Type B pancreatic cell (in vitro differentiated cells): ENCODE results near the gene ZNF804A. TPM values are rescaled to one million over a fixed set of nuclear protein-coding genes. Genes with fewer than 3 reads are reported as not detected.

ENCODE experiments used
- DNase-seq: peaks from one replicate; pipeline ENCODE4 v3.0.0; 2021; ENCODE audit warnings: mixed read lengths; ENCODE audit not compliant: unreplicated experiment; ENCODE audit errors: extremely low spot score
- H3K27ac Mint-ChIP-seq: 2 replicates; pipeline ENCODE4 v1.8.0; 2021; ENCODE audit warnings: mild to moderate bottlenecking, mixed read lengths
- H3K27me3 Mint-ChIP-seq: 2 replicates; pipeline ENCODE4 v1.8.0; 2021; ENCODE audit warnings: mixed read lengths
- H3K36me3 Mint-ChIP-seq: 2 replicates; pipeline ENCODE4 v1.8.0; 2021; ENCODE audit warnings: mixed read lengths
- H3K4me1 Mint-ChIP-seq: one replicate; pipeline ENCODE4 v1.8.0; 2021; ENCODE audit warnings: mixed read lengths; ENCODE audit not compliant: unreplicated experiment
- H3K4me3 Mint-ChIP-seq: 2 replicates; pipeline ENCODE4 v1.8.0; 2021; ENCODE audit warnings: mild to moderate bottlenecking, mixed read lengths
- H3K9me3 Mint-ChIP-seq: 2 replicates; pipeline ENCODE4 v1.8.0; 2021; ENCODE audit warnings: mixed read lengths
- total RNA-seq: library from RNA; stranded (reverse); gene quantifications from 2 replicates; pipeline ENCODE4 v1.2.1, GENCODE V29; 2021; ENCODE audit warnings: low replicate concordance
- TF ChIP-seq, protein P1 (sequence below): fragments of 200-600 bp; sonication (generic); conservative IDR thresholded peaks from 2 replicates; pipeline ENCODE4 v1.5.0; 2021; ENCODE audit warnings: antibody characterized with exemption, mild to moderate bottlenecking

ZNF804A gene
- total RNA-seq, 1 donor from 2014 or later = 2.0 TPM

DNA sequence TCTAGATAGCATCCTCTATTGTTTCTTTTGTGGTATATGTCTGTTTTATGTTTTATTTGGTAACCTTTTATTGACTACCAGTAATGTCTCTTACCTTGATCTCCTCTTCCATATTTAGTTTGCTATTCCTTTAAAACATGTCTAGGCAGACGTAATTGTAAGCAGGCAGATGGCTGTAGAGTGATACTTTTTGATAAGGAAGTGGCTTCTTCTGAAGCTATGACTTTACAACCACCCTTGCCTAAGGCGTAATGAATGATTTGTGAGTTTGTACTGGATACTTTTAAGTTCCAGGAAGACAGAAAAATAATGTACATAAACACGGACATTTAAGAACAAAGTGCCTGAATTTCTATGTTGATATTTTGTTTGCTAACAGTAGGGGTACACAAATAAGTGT is 85.6 kb downstream of the ZNF804A start:
- Mint-ChIP-seq H3K27me3 (no peaks in the 10 kb centered on the region), H3K4me3 (no peak overlapping the region), H3K4me1 (no peaks in the 10 kb centered on the region), H3K9me3 (no peaks in the 10 kb centered on the region), H3K27ac (no peak overlapping the region), H3K36me3 (no peaks in the 10 kb centered on the region)
- TF ChIP-seq, protein P1, sequence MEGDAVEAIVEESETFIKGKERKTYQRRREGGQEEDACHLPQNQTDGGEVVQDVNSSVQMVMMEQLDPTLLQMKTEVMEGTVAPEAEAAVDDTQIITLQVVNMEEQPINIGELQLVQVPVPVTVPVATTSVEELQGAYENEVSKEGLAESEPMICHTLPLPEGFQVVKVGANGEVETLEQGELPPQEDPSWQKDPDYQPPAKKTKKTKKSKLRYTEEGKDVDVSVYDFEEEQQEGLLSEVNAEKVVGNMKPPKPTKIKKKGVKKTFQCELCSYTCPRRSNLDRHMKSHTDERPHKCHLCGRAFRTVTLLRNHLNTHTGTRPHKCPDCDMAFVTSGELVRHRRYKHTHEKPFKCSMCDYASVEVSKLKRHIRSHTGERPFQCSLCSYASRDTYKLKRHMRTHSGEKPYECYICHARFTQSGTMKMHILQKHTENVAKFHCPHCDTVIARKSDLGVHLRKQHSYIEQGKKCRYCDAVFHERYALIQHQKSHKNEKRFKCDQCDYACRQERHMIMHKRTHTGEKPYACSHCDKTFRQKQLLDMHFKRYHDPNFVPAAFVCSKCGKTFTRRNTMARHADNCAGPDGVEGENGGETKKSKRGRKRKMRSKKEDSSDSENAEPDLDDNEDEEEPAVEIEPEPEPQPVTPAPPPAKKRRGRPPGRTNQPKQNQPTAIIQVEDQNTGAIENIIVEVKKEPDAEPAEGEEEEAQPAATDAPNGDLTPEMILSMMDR = no peak
- DNase-seq = no peak

DNA sequence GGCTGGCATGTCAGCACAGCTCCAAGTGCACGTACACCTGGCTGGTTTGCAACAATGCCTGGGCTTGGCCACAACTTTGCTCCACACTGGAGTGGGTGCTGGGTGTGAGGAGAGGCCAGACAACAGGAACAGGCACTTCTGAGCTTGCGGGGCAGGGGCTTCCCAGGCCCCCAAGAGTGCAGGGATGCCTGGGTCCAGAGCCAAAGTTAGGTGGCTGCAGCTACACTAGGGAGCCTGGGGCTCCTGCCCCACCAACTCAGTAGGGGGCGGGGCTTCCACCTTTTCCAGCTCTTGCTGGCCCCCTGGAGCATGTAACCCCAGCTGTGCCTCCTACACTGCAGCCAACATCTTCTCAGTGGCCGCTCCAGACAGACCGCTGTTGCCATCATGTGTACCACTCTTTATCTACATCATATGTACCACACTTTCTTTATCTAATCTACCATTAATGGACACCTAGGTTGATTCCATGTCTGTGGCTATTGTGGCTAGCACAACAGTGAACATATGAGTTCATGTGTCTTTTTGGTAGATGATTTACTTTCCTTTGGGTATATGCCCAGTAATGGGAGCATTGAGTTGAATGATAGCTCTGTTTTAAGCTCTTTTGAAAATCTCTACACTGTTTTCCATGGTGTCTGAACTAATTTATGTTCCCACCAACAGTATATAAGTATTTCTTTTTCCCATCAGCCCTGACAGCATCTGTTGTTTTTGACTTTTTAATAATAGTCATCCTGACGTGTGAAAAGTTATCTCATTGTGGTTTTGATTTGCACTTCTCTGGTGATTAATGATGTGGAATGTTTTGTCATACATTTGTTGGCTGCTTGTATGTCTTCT is 87.9 kb downstream of the ZNF804A start:
- TF ChIP-seq, protein P1 = no peak
- Mint-ChIP-seq H3K27me3 (no peaks in the 10 kb centered on the region), H3K36me3 (no peaks in the 10 kb centered on the region), H3K9me3 (no peaks in the 10 kb centered on the region), H3K27ac (no peak overlapping the region), H3K4me1 (no peaks in the 10 kb centered on the region), H3K4me3 (no peak overlapping the region)
- DNase-seq = no peak

DNA sequence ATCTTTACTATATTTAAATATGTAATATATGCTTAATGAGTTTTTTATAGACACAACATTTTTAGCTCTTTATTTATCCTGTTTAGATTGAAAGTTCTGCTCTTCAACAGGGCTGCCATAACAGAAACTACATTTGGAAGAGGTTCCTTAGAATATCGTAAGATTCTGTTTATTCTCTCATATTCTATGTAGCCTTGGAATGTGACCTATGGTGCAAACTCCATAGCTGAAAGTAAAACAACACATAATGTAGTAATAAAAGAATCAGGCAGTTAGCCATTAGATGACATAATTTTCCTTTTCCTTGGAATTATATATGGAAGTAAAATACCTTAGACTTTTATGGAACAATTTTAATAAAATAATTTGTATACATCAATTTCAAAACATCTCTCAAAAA is 91.3 kb downstream of the ZNF804A start:
- TF ChIP-seq, protein P1 = no peak

DNA sequence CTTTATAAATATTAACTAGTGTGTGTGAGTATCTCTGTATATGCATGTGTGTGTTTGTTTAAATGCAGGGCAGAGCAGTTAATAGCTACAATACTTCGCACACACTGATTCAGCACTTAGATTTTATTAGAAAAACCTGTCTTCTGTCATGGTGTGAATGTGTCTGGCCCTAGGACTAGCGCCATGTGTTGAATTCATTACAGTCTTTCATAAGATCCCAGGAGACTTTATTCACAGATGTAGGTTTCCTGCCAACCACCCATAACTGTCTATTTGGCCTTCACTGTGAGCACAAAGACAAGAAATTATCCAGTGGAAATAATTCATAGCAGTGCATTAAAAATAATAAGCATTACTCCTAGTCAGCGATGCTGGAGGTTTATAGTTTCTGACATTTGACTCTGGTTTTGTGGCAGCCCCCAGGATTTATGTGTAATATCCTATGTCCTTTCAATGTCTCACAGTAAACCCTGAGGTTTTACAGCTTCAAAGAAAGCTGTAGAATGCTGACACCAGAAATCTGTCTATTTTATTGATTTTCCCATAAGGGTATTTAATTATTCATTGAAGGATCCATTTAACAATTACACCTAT is 93.9 kb downstream of the ZNF804A start:
- no peak for DNase-seq
- Mint-ChIP-seq H3K27ac (no peak overlapping the region), H3K9me3 (no peaks in the 10 kb centered on the region), H3K4me3 (no peak overlapping the region), H3K27me3 (no peaks in the 10 kb centered on the region), H3K4me1 (no peaks in the 10 kb centered on the region), H3K36me3 (no peaks in the 10 kb centered on the region)
- TF ChIP-seq, protein P1 = no peak

More for the DNA sequence above, 91.3 kb downstream of the ZNF804A start:
- no peak for DNase-seq
- Mint-ChIP-seq H3K9me3 (no peaks in the 10 kb centered on the region), H3K36me3 (no peaks in the 10 kb centered on the region), H3K27me3 (no peaks in the 10 kb centered on the region), H3K4me3 (no peak overlapping the region), H3K4me1 (no peaks in the 10 kb centered on the region), H3K27ac (no peak overlapping the region)

DNA sequence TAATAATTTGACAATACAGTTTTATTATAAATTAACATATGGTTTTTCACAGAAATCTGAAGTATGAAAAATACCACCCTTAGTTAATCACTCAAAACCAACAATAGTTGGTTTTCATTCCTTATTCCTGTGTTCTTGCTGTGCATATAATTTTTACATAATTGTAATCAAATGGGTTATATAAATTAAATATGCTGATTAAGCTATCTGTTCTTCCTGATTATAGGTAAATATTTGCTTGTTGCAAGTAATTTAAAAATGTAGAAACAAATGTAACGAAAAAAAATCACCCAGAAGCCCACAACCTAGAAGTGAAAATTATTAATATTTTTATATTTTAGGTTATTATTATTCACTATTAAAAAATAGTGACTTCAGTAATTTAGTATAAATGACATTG is 98.3 kb downstream of the ZNF804A start:
- Mint-ChIP-seq H3K36me3 (no peaks in the 10 kb centered on the region), H3K27me3 (no peaks in the 10 kb centered on the region), H3K4me3 (no peak overlapping the region), H3K4me1 (no peaks in the 10 kb centered on the region), H3K27ac (no peak overlapping the region), H3K9me3 (no peaks in the 10 kb centered on the region)
- no peak for DNase-seq
- TF ChIP-seq, protein P1 = no peak
